ENCODE results near the gene CMSS1.

DNA sequence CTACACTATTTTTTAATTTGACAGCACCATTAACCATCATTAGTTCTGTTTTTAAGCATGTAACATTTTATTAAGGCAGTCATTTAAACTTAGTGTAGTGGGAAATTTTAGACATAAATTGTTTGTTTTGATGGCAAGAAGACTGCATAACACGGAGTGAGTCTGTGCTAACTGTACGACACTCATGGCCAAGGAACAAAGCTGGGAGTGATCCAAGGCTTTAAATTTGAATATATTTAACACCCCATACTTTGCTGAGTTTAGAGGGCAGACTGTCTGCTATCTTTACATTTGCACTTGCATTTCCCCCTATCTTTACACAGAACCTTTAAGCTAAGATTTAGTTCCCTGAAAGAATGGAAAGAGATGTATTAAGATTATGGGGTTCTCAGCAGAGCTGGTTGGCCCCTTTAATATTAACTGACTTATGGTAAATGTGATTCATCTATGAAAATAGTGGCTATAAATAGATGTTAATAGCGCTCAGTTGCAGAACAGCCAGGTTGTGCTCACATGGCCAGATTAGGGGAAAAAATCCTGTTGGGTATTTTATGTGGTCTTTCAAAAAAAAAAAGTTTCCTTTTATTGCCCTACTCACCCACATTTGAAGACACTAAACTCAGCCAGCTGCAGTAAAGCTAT is 120.7 kb downstream of the CMSS1 start:
- no peak for TF ChIP-seq POLR2A (IDR thresholded peaks at IDR 0.05)
- TF ChIP-seq, protein P1, sequence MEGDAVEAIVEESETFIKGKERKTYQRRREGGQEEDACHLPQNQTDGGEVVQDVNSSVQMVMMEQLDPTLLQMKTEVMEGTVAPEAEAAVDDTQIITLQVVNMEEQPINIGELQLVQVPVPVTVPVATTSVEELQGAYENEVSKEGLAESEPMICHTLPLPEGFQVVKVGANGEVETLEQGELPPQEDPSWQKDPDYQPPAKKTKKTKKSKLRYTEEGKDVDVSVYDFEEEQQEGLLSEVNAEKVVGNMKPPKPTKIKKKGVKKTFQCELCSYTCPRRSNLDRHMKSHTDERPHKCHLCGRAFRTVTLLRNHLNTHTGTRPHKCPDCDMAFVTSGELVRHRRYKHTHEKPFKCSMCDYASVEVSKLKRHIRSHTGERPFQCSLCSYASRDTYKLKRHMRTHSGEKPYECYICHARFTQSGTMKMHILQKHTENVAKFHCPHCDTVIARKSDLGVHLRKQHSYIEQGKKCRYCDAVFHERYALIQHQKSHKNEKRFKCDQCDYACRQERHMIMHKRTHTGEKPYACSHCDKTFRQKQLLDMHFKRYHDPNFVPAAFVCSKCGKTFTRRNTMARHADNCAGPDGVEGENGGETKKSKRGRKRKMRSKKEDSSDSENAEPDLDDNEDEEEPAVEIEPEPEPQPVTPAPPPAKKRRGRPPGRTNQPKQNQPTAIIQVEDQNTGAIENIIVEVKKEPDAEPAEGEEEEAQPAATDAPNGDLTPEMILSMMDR (IDR thresholded peaks at IDR 0.05 in 4 of 5, conservative IDR thresholded peaks at IDR 0.05 in 1 of 5): no peak
